ENCODE measurements around the gene HSPBAP1.

HSPBAP1 gene

GRCh38 chr3:122785231-122785630, 8.4 kb downstream of the HSPBAP1 start:
- H3K4me2 ChIP-seq (ENCODE audit: low read length) = no peak overlapping the region

GRCh38 chr3:122784436-122784835, 9.2 kb downstream of the HSPBAP1 start:
- Histone ChIP-seq H3K4me2 (ENCODE audit: low read length) (no peak overlapping the region), H3K4me3 (ENCODE audit: low read length) (no peak overlapping the region), H3K9me3 (ENCODE audit: insufficient read depth, low read length) (no peaks in the 10 kb centered on the region), H3K4me1 (ENCODE audit: low read length) (no peaks in the 10 kb centered on the region), H3K36me3 (replicated peaks; ENCODE audit: low read depth, low read length) (peaks cover 7% of the 10 kb centered on the region), H3K27ac (ENCODE audit: low read length) (no peak overlapping the region), H4K20me1 (ENCODE audit: insufficient read depth, low read length) (no peaks in the 10 kb centered on the region), H3K79me2 (ENCODE audit: low read length) (peaks cover 6% of the 10 kb centered on the region; the same call in 1 of the 2 replicates), H3K9ac (ENCODE audit: low read length) (no peak overlapping the region), H3K27me3 (ENCODE audit: low read depth, low read length) (no peaks in the 10 kb centered on the region), H2AFZ (ENCODE audit: low read depth, low read length) (no peak overlapping the region)
- TF ChIP-seq EZH2phosphoT487 (IDR thresholded peaks at IDR 0.05; ENCODE audit: low read depth) (no peak), CTCF (IDR thresholded peaks at IDR 0.05; ENCODE audit: low read depth, low read length) (no peak)

More at GRCh38 chr3:122785231-122785630, 8.4 kb downstream of the HSPBAP1 start:
- H3K79me2 ChIP-seq (ENCODE audit: low read length) = peaks cover 6% of the 10 kb centered on the region; the same call in 1 of the 2 replicates
- TF ChIP-seq CTCF (IDR thresholded peaks at IDR 0.05; ENCODE audit: low read depth, low read length) (no peak), EZH2phosphoT487 (IDR thresholded peaks at IDR 0.05; ENCODE audit: low read depth) (no peak)
- H3K4me3 ChIP-seq (ENCODE audit: low read length) = no peak overlapping the region
- H3K27me3 ChIP-seq (ENCODE audit: low read depth, low read length) = no peaks in the 10 kb centered on the region
- no peak overlapping the region for H3K27ac ChIP-seq (ENCODE audit: low read length)
- H3K4me1 ChIP-seq (ENCODE audit: low read length) = peaks cover 3% of the 10 kb centered on the region; the same call in 1 of the 2 replicates
- H3K9ac ChIP-seq (ENCODE audit: low read length) = no peak overlapping the region
- H3K36me3 ChIP-seq (replicated peaks; ENCODE audit: low read depth, low read length) = peaks cover 7% of the 10 kb centered on the region
- no peak overlapping the region for H2AFZ ChIP-seq (ENCODE audit: low read depth, low read length)
- H4K20me1 ChIP-seq (ENCODE audit: insufficient read depth, low read length) = no peaks in the 10 kb centered on the region
- no peaks in the 10 kb centered on the region for H3K9me3 ChIP-seq (ENCODE audit: insufficient read depth, low read length)

GRCh38 chr3:122782804-122783203, 10.8 kb downstream of the HSPBAP1 start:
- Histone ChIP-seq H3K27ac (ENCODE audit: low read length) (no peak overlapping the region), H3K9me3 (ENCODE audit: insufficient read depth, low read length) (no peaks in the 10 kb centered on the region), H3K36me3 (replicated peaks; ENCODE audit: low read depth, low read length) (peaks cover 7% of the 10 kb centered on the region), H3K79me2 (ENCODE audit: low read length) (peaks cover 3% of the 10 kb centered on the region; the same call in 1 of the 2 replicates), H3K9ac (ENCODE audit: low read length) (no peak overlapping the region), H3K4me3 (ENCODE audit: low read length) (no peak overlapping the region), H3K4me1 (ENCODE audit: low read length) (no peaks in the 10 kb centered on the region), H4K20me1 (ENCODE audit: insufficient read depth, low read length) (no peaks in the 10 kb centered on the region), H2AFZ (ENCODE audit: low read depth, low read length) (no peak overlapping the region), H3K4me2 (ENCODE audit: low read length) (no peak overlapping the region), H3K27me3 (ENCODE audit: low read depth, low read length) (no peaks in the 10 kb centered on the region)
- TF ChIP-seq EZH2phosphoT487 (IDR thresholded peaks at IDR 0.05; ENCODE audit: low read depth) (no peak), CTCF (IDR thresholded peaks at IDR 0.05; ENCODE audit: low read depth, low read length) (no peak)

GRCh38 chr3:122777563-122777962, 16.1 kb downstream of the HSPBAP1 start:
- H4K20me1 ChIP-seq (ENCODE audit: insufficient read depth, low read length) = no peaks in the 10 kb centered on the region

More at GRCh38 chr3:122777563-122777962, 16.1 kb downstream of the HSPBAP1 start:
- H3K27me3 ChIP-seq (ENCODE audit: low read depth, low read length) = no peaks in the 10 kb centered on the region
- no peak overlapping the region for H3K4me3 ChIP-seq (ENCODE audit: low read length)
- peaks cover 42% of the 10 kb centered on the region for H3K4me1 ChIP-seq (ENCODE audit: low read length)
- no peak overlapping the region for H3K4me2 ChIP-seq (ENCODE audit: low read length)
- no peaks in the 10 kb centered on the region for H3K79me2 ChIP-seq (ENCODE audit: low read length)
- H3K9ac ChIP-seq (ENCODE audit: low read length) = no peak overlapping the region
- H3K9me3 ChIP-seq (ENCODE audit: insufficient read depth, low read length) = no peaks in the 10 kb centered on the region
- no peak for TF ChIP-seq CTCF (IDR thresholded peaks at IDR 0.05; ENCODE audit: low read depth, low read length)
- no peak for TF ChIP-seq EZH2phosphoT487 (IDR thresholded peaks at IDR 0.05; ENCODE audit: low read depth)
- peaks cover 3% of the 10 kb centered on the region for H3K36me3 ChIP-seq (replicated peaks; ENCODE audit: low read depth, low read length)
- no peak overlapping the region for H3K27ac ChIP-seq (ENCODE audit: low read length)
- H2AFZ ChIP-seq (ENCODE audit: low read depth, low read length) = no peak overlapping the region

All from OCI-LY3 (cell line).